GM21447 (cell line): ENCODE data around the gene ABCA4.
"Not testable (repeated sequence)": the region's sequence is repeated elsewhere in the genome, so short reads cannot be mapped to it uniquely, and the experiment has no call there.

Experiments used
- ATAC-seq: cut with Tn5 transposase; IDR thresholded peaks from one replicate; pipeline ENCODE4 v1.9.1; 2021; ENCODE audit not compliant: unreplicated experiment

The ABCA4 gene

GRCh38 chr1:94120991-94121390 is at the start of gene ABCA4:
ABCA4 (minus strand) TSS chr1:94121148; CDS start chr1:94121045, 103 bp downstream.
- no peak for ATAC-seq

- no peak for ATAC-seq
Observed at GRCh38 chr1:94169126-94169525, 48.2 kb upstream of the ABCA4 start.

DNA sequence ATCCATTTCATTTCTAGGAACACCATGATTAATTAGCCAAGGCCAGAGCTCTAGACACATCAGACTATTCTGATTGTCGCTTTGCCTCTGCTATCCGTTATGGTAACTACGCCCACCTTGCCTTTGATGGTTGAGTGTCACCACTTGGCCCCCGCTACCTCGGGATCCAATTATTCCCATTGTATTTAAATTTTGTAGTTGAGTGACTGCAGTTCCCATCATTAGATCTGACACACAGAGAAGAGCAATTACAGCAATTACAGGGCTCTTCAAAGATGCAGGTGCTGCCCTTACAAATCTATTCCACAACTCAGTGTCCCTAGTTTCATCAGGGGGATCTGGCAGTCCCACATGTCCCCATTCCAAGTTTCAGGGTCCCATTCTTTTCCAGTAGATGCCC is 44.9 kb upstream of the ABCA4 start:
- ATAC-seq: no peak

- ATAC-seq: not testable (repeated sequence)
Observed at GRCh38 chr1:94164885-94165284, 43.9 kb upstream of the ABCA4 start.

DNA sequence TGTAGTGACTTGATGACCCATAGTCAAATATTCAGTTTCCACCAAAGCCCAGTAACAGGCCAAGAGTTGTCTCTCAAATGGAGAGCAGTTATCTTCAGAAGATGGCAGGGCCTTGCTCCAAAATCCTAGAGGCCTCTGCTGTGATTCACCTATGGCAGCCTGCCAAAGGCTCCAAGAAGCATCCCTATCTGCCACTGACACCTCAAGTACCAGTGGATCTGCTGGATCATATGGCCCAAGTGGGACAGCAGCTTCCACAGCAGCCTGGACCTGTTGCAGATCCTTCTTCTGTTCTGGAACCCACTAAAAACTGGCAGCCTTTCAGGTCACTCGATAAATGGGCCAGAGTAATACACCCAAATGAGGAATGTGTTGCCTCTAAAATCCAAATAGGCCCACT is 43.2 kb upstream of the ABCA4 start:
- not testable (repeated sequence) for ATAC-seq

GRCh38 chr1:94163249-94163648 is 42.3 kb upstream of the ABCA4 start:
- not testable (repeated sequence) for ATAC-seq

DNA sequence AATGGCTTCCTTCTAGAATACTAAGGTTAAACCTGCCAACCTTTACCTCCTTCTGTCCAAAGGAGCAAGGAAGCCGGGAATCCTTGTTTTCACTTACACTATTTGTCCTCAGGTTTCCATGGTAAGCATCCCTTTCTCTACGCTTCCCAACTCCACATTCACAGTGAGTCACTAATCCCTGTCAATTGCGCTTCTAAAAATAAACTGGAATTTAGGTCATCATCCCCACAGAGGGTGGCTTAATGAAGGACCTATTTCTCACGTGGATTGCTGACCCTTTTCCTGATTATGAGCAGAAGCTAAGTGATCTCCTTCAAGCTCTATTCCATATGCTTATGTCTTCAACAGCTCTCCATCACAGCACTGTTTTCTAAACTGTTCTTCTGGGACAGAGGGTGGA is 39.9 kb upstream of the ABCA4 start:
- ATAC-seq: no peak

GRCh38 chr1:94156096-94156625 is 35.2 kb upstream of the ABCA4 start:
- no peak for ATAC-seq

DNA sequence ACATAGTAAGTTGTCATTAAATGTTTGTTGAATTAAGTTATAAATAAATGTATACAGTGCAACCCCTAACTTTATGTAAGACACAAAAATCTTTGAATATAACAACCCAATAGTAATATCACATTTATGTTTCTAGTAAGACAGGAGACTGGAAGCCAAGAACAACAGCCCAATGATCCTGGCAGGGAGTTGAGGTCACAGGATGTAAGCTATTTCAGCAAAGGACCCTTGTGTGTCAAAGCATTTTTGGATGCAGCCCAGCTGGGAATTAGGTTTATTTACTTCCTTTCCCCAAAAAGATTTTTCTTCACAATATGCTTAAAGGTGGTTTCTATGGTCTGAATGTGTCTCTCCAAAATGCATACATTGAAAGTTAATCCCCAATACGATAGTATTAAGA is 34.0 kb upstream of the ABCA4 start:
- no peak for ATAC-seq

DNA sequence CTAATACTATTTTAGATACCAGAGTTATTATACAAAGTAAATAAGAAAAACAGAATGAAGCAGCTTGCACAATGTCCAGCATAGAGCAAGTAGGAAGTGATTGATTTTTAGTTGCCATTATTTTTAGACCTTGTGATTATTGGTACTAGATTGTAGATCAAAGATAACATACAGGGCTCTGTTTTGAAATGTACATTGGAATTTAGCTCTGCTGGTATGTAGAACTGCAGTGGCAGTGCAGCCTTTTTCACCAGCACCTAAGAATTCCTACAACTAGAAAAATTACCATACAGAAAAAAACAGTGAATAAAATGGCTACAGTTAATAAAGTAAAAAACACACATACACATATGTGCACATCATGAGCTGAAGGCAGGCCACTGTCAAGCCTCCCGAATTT is 32.2 kb upstream of the ABCA4 start:
- no peak for ATAC-seq

- ATAC-seq: not testable (repeated sequence)
Observed at GRCh38 chr1:94149166-94149565, 28.2 kb upstream of the ABCA4 start.

DNA sequence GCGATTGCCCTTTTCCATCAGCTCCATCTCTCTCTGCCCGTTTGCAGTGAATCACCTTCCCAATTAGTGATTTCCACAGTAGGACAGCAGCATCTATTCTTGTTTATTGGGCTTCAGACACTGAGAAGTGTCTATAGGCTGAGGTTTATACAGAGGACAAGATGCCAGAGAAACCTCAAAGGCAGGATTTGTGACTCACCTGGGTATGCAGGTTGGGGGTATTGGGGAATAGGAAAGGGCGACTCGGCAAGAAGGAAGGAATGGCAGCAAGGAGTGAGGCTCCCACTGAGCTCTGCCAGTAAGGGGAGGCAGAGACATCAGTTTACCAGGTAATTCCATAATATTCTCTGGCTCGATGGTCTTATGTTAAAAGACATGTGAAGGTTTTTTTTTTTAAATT is 25.3 kb upstream of the ABCA4 start:
- no peak for ATAC-seq

GRCh38 chr1:94144836-94145235 is 23.9 kb upstream of the ABCA4 start:
- ATAC-seq: no peak

DNA sequence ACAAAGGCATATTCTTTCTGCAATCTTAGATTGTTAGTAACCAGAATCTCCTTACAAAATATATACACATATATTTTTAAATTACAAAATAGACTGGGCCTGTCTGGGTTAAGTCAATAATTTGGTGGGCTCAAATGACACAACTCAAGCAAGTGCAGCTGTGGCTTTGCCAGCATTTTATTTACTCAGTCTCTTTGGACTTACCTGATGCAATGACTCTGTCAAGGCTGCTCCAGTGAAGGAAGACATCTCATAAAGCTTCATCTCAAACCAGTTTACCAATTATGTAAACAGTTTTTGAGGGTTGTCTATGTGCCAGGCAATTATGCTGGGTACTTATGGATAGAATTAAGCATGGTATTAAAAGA is 22.8 kb upstream of the ABCA4 start:
- ATAC-seq: no peak

DNA sequence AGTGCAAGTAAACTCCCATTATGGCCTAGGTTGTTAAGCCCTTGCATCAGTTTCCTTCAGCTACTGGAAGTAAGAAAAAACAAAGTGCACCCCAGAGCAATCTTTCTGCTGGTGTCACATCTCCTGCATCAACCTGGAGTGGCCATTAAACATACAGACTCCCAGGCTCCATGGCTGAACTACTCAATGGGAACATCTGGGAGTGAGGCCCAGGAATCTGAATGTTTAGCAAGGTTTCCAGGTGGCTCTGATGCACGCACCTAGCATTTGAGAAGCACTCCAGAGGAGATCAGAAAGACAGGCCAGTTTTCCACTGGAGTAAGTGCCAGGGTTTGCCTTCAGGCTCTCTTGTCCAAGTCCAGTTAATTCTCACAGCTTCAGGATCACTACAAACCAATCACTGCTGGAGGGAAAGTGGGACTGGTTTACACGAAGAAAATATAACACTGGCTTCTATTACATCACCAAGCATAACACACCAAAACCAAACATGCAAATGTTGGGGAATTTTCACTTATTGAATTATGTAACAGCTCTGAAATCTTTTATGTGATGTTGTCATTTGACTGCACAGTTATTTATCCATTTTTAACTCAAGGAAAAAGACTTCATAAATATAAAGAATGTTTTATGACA is 22.3 kb upstream of the ABCA4 start:
- ATAC-seq: no peak

GRCh38 chr1:94142583-94142982 is 21.6 kb upstream of the ABCA4 start:
- ATAC-seq: no peak

GRCh38 chr1:94142022-94142421 is 21.1 kb upstream of the ABCA4 start:
- ATAC-seq: no peak

DNA sequence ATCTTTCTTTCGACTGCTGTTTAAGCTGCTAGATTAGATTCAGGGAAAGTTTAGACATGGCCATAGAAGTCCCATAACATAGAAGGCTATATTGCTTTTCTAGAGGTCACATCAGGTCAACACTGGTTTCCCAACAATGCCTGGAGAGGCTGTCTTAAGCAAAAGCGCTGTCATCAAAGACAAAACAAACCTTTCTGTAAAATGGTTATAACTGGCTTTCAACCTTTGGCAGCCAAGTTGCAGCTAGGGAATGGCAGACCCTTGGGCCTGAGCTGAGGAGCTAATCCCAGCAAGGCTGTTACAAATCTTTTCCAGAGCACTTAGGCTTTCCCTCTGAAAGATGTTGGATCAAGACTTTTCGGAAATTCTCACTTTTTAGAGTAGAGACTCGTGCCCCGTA is 11.2 kb upstream of the ABCA4 start:
- ATAC-seq: no peak

GRCh38 chr1:94130851-94131595 is 10.1 kb upstream of the ABCA4 start:
- no peak for ATAC-seq

- ATAC-seq: no peak
Observed at GRCh38 chr1:94126651-94127050, 5.7 kb upstream of the ABCA4 start.

- no peak for ATAC-seq
Observed at GRCh38 chr1:94125551-94126514, 4.9 kb upstream of the ABCA4 start.
